ENCODE measurements around the gene SMIM10L2A. TPM values are rescaled to one million over a fixed set of nuclear protein-coding genes. Genes with fewer than 3 reads are reported as not detected.
A peak's percentile ranks its signal among the peaks of the same experiment; 100 is the strongest.

The SMIM10L2A gene
- total and polyA plus RNA-seq, 2 of the 8 experiments (the other 6 are each of a cell fraction or from before 2014, with no cell fraction given) = 5.0 to 7.5 TPM

DNA sequence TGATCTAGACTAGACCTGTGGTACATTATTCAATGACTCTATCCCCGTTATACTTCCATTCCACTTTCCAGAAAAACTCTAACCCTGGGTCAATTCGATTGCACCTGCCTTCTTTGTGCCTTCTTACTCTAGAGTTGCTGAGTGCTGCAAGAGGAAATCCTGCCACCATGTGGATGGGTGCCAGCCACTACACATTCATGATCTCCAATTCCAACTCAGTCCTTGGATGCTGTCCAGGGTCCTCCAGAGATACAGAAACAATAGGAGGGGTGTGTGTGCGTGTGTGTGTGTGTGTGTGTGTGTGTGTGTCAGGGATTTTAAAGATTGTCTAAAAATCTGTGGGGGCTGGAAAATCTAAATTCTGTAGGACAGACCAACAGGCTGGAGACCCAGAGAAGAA lies 55.8 kb downstream of the SMIM10L2A start:
- no peak overlapping the region for H3K27ac ChIP-seq (ENCODE audit: low read depth, low read length)
- no peak overlapping the region for H3K4ac ChIP-seq (replicated peaks; ENCODE audit: insufficient read length, low read depth, low read length)
- H2BK20ac ChIP-seq (ENCODE audit: low read length) = no peak overlapping the region
- 41% methylated on average over 3 of the region's 3 CpGs; no CpG with 5 or more reads in 1 of the 2 experiments for WGBS, 2 experiments (ENCODE audit: extremely low coverage in 1 of 2, insufficient coverage in 1 of 2, insufficient read length in 1 of 2, insufficient replicate concordance in 2 of 2, low coverage in 1 of 2, low lambda C conversion rate in 2 of 2, missing lambda C conversion rate in 1 of 2)
- H2BK5ac ChIP-seq (ENCODE audit: low read depth, low read length) = no peak overlapping the region
- no peak overlapping the region for H2AK5ac ChIP-seq (ENCODE audit: low read depth, low read length)
- no peak overlapping the region for H2BK12ac ChIP-seq (ENCODE audit: low read depth, low read length)
- no peak overlapping the region for H2BK15ac ChIP-seq (ENCODE audit: low read length)
- no peak overlapping the region for H2BK120ac ChIP-seq (replicated peaks; ENCODE audit: low read depth, low read length)
- no peak overlapping the region for H3K18ac ChIP-seq (ENCODE audit: extremely low read depth, low read length)
- no peak overlapping the region for H3K4me3 ChIP-seq (ENCODE audit: extremely low read depth in 1 of 4, insufficient read depth in 2 of 4, low read depth in 3 of 4, low read length in 4 of 4)
- no peaks in the 10 kb centered on the region for H3K9me3 ChIP-seq (ENCODE audit: insufficient read depth in 2 of 2, low read depth in 1 of 2, low read length in 1 of 2)
- H4K91ac ChIP-seq (replicated peaks; ENCODE audit: insufficient read length, low read length) = no peak overlapping the region
- H3K23ac ChIP-seq (ENCODE audit: insufficient read length) = no peak overlapping the region
- POLR2A ChIA-PET (ENCODE audit: partially characterized antibody) = no interaction called here
- FAIRE-seq (peak; percentile 97), DNase-seq (ENCODE audit: low read depth in 1 of 2, low spot score in 2 of 2) (peak in 1 of 2 experiments; percentile 29)
- no peak overlapping the region for H4K8ac ChIP-seq (ENCODE audit: extremely low read depth, insufficient read depth, low read length)
- CTCF ChIA-PET (ENCODE audit: partially characterized antibody) = no interaction called here
- no peak overlapping the region for H3K14ac ChIP-seq (ENCODE audit: insufficient read length)
- no peak overlapping the region for H3K56ac ChIP-seq (replicated peaks; ENCODE audit: insufficient read length, low read depth, low read length)
- TF ChIP-seq CHD1 (IDR thresholded peaks at IDR 0.05; ENCODE audit: low read depth, low read length) (no peak), RFX5 (IDR thresholded peaks at IDR 0.05; ENCODE audit: borderline replicate concordance, low read depth, low read length) (no peak), RAD21 (IDR thresholded peaks at IDR 0.05 in 1 of 2, conservative IDR thresholded peaks at IDR 0.05 in 1 of 2; ENCODE audit: low read depth in 2 of 2, low read length in 2 of 2) (peak; percentile 82 to 85)
- TF ChIP-seq, protein P1, sequence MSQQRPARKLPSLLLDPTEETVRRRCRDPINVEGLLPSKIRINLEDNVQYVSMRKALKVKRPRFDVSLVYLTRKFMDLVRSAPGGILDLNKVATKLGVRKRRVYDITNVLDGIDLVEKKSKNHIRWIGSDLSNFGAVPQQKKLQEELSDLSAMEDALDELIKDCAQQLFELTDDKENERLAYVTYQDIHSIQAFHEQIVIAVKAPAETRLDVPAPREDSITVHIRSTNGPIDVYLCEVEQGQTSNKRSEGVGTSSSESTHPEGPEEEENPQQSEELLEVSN (IDR thresholded peaks at IDR 0.05) = no peak
- TF ChIP-seq, protein P2, sequence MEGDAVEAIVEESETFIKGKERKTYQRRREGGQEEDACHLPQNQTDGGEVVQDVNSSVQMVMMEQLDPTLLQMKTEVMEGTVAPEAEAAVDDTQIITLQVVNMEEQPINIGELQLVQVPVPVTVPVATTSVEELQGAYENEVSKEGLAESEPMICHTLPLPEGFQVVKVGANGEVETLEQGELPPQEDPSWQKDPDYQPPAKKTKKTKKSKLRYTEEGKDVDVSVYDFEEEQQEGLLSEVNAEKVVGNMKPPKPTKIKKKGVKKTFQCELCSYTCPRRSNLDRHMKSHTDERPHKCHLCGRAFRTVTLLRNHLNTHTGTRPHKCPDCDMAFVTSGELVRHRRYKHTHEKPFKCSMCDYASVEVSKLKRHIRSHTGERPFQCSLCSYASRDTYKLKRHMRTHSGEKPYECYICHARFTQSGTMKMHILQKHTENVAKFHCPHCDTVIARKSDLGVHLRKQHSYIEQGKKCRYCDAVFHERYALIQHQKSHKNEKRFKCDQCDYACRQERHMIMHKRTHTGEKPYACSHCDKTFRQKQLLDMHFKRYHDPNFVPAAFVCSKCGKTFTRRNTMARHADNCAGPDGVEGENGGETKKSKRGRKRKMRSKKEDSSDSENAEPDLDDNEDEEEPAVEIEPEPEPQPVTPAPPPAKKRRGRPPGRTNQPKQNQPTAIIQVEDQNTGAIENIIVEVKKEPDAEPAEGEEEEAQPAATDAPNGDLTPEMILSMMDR (IDR thresholded peaks at IDR 0.05; ENCODE audit: control extremely low read depth in 1 of 3, insufficient read depth in 1 of 3, low read depth in 1 of 3, low read length in 3 of 3) = peak; percentile 57 to 70 (median 67)
- no peak overlapping the region for H4K5ac ChIP-seq (ENCODE audit: insufficient read length, low read depth, low read length)
- H3K27me3 ChIP-seq (replicated peaks in 1 of 4; ENCODE audit: control insufficient read depth in 3 of 4, extremely low read depth in 1 of 4, insufficient read depth in 3 of 4, low read length in 3 of 4) = no peaks in the 10 kb centered on the region
- H3K36me3 ChIP-seq (ENCODE audit: control insufficient read depth in 2 of 4, insufficient read depth in 4 of 4, low read length in 3 of 4) = no peaks in the 10 kb centered on the region
- no peak overlapping the region for H3K4me2 ChIP-seq (ENCODE audit: insufficient read depth in 1 of 2, low read depth in 2 of 2, low read length in 2 of 2)
- no peak overlapping the region for H3K9ac ChIP-seq (replicated peaks in 1 of 4; ENCODE audit: extremely low read depth in 1 of 4, low read depth in 3 of 4, low read length in 3 of 4)
- H3K23me2 ChIP-seq (ENCODE audit: low read depth, low read length) = no peaks in the 10 kb centered on the region
- no peaks in the 10 kb centered on the region for H4K20me1 ChIP-seq (replicated peaks in 1 of 2; ENCODE audit: control insufficient read depth in 1 of 2, insufficient read depth in 2 of 2, low read length in 2 of 2)
- H3K79me2 ChIP-seq (ENCODE audit: control insufficient read depth in 1 of 2, insufficient read depth in 2 of 2, low read length in 2 of 2) = no peaks in the 10 kb centered on the region
- no peaks in the 10 kb centered on the region for H3K79me1 ChIP-seq (ENCODE audit: low read depth, low read length)
- no peak overlapping the region for H2AFZ ChIP-seq (ENCODE audit: low read length)
- H3K4me1 ChIP-seq (replicated peaks in 1 of 4; ENCODE audit: control insufficient read depth in 3 of 4, insufficient read depth in 4 of 4, low read length in 3 of 4) = no peaks in the 10 kb centered on the region
